IMR-90 (cell line): Measurements from ENCODE around the gene TECTB. TPM values are rescaled to one million over a fixed set of nuclear protein-coding genes. Genes with fewer than 3 reads are reported as not detected.

Experiments used
- ATAC-seq: fragments of 200-7000 bp; cut with Tn5 transposase; 2 replicates; pipeline ENCODE4 v1.9.1; 2020; ENCODE audit warnings: low read depth, mild to moderate bottlenecking, moderate library complexity
- BruUV-seq: library from RNA; stranded (reverse); fragments of 400-500 nt; replicated peaks from 2 replicates; lab custom pipeline; 2021; lab: Mats Ljungman, UMichigan
- CTCF ChIA-PET: fragments of 300-600 bp; formaldehyde crosslinking; extraction: SDS; loops from one replicate; lab custom pipeline; 2021; ENCODE audit warnings: antibody characterized with exemption; lab: Yijun Ruan, JAX
- POLR2A ChIA-PET: fragments of 300-600 bp; sonication (Branson Sonifier 250); formaldehyde crosslinking; loops from one replicate; lab custom pipeline; 2022; ENCODE audit warnings: antibody characterized with exemption; ENCODE audit not compliant: unreplicated experiment; lab: Charles Lee
- DNase-seq: peaks from one replicate; pipeline ENCODE4 v3.0.0; 2013
- H2AFZ ChIP-seq: replicated peaks from 2 replicates; pipeline ENCODE3; 2013; ENCODE audit warnings: low read length, mild to moderate bottlenecking; ENCODE audit not compliant: poor library complexity
- H2AK5ac ChIP-seq: 2 replicates; pipeline ENCODE4 v1.6.1; 2013; ENCODE audit warnings: low read depth, low read length, inconsistent platforms
- H2AK9ac ChIP-seq: replicated peaks from 2 replicates; pipeline ENCODE3; 2013; ENCODE audit warnings: mild to moderate bottlenecking, low read depth, low read length, moderate library complexity; ENCODE audit not compliant: poor library complexity
- H2BK120ac ChIP-seq: 2 replicates; pipeline ENCODE4 v1.6.1; 2013; ENCODE audit warnings: low read depth, low read length, inconsistent platforms
- H2BK15ac ChIP-seq: 3 replicates; pipeline ENCODE4 v1.6.1; 2013; ENCODE audit warnings: low read depth, low read length, inconsistent platforms
- H2BK20ac ChIP-seq: 2 replicates; pipeline ENCODE4 v1.6.1; 2013; ENCODE audit warnings: low read depth, mild to moderate bottlenecking, inconsistent platforms, low read length, moderate library complexity
- H2BK5ac ChIP-seq: 2 replicates; pipeline ENCODE4 v1.6.1; 2013; ENCODE audit warnings: mild to moderate bottlenecking, low read depth, low read length, inconsistent platforms; ENCODE audit not compliant: poor library complexity, severe bottlenecking
- H3K14ac ChIP-seq: replicated peaks from 2 replicates; pipeline ENCODE4 v1.6.1; 2013; ENCODE audit warnings: low read depth, low read length, inconsistent platforms
- H3K18ac ChIP-seq: 2 replicates; pipeline ENCODE4 v1.6.1; 2013; ENCODE audit warnings: low read depth, low read length, control low read depth
- H3K23ac ChIP-seq: 2 replicates; pipeline ENCODE4 v1.6.1; 2013; ENCODE audit warnings: low read depth, low read length, inconsistent platforms
- H3K27ac ChIP-seq: 2 replicates; pipeline ENCODE4 v1.5.1; 2013; ENCODE audit warnings: mild to moderate bottlenecking, control low read depth, low read length; ENCODE audit not compliant: insufficient read depth
- H3K27me3 ChIP-seq: 2 replicates; pipeline ENCODE4 v1.6.1; 2013; ENCODE audit warnings: low read length; ENCODE audit not compliant: control insufficient read depth, insufficient read depth
- H3K36me3 ChIP-seq: 2 replicates; pipeline ENCODE4 v1.6.1; 2013; ENCODE audit warnings: low read length, mixed read lengths; ENCODE audit not compliant: control insufficient read depth, insufficient read depth
- H3K4ac ChIP-seq: 2 replicates; pipeline ENCODE4 v1.6.1; 2013; ENCODE audit warnings: low read depth, low read length, inconsistent platforms
- H3K4me1 ChIP-seq: 2 replicates; pipeline ENCODE4 v1.6.1; 2013; ENCODE audit warnings: low read length, mixed read lengths; ENCODE audit not compliant: control insufficient read depth, insufficient read depth
- H3K4me2 ChIP-seq: 2 replicates; pipeline ENCODE4 v1.6.1; 2013; ENCODE audit warnings: low read depth, mild to moderate bottlenecking, control low read depth, low read length, moderate library complexity
- H3K4me3 ChIP-seq: 2 replicates; pipeline ENCODE4 v1.5.1; 2013; ENCODE audit warnings: low read depth, mild to moderate bottlenecking, control low read depth, low read length, moderate library complexity; ENCODE audit not compliant: insufficient read depth
- H3K56ac ChIP-seq: 2 replicates; pipeline ENCODE4 v1.6.1; 2013; ENCODE audit warnings: low read length, inconsistent platforms; ENCODE audit not compliant: insufficient read depth; ENCODE audit errors: extremely low read depth
- H3K79me1 ChIP-seq, 2 experiments: 2 replicates each; pipeline ENCODE4 v1.6.1; 2013; ENCODE audit warnings: low read length in 2 of 2, inconsistent platforms in 1 of 2, low read depth in 1 of 2
- H3K9ac ChIP-seq: 2 replicates; pipeline ENCODE4 v1.6.1; 2013; ENCODE audit warnings: low read depth, low read length, control low read depth
- H3K9me1 ChIP-seq: 2 replicates; pipeline ENCODE4 v1.6.1; 2013; ENCODE audit warnings: low read length, inconsistent platforms; ENCODE audit not compliant: insufficient read depth
- H3K9me3 ChIP-seq: 2 replicates; pipeline ENCODE4 v1.6.1; 2013; ENCODE audit warnings: low read length; ENCODE audit not compliant: control insufficient read depth, insufficient read depth
- H4K20me1 ChIP-seq: 2 replicates; pipeline ENCODE4 v1.6.1; 2013; ENCODE audit warnings: low read length, inconsistent platforms; ENCODE audit not compliant: insufficient read depth
- H4K5ac ChIP-seq: 2 replicates; pipeline ENCODE4 v1.6.1; 2013; ENCODE audit warnings: mild to moderate bottlenecking, low read depth, low read length, control low read depth
- H4K8ac ChIP-seq, 2 experiments: 2 replicates each; pipeline ENCODE4 v1.6.1; 2013; ENCODE audit warnings: low read depth in 2 of 2, low read length in 2 of 2, control low read depth in 1 of 2, inconsistent platforms in 1 of 2
- H4K91ac ChIP-seq: 2 replicates; pipeline ENCODE4 v1.6.1; 2013; ENCODE audit warnings: low read depth, low read length, inconsistent platforms; ENCODE audit not compliant: insufficient read depth
- CEBPB ChIP-seq: IDR thresholded peaks from 2 replicates; pipeline ENCODE4 v1.6.1; 2012; ENCODE audit warnings: low read depth, low read length, improper control_type of control experiment
- FOS ChIP-seq: fragments of 150-350 bp; IDR thresholded peaks from 2 replicates; pipeline ENCODE4 v1.6.1; 2016; ENCODE audit warnings: low read depth, low read length
- POLR2A ChIP-seq: IDR thresholded peaks from 2 replicates; pipeline ENCODE4 v1.6.1; 2012; ENCODE audit warnings: mild to moderate bottlenecking, low read depth, low read length
- RAD21 ChIP-seq: IDR thresholded peaks from 2 replicates; pipeline ENCODE4 v1.6.1; 2012; ENCODE audit warnings: low read length, improper control_type of control experiment
- WGBS, 2 experiments: methylation state at CpG; one replicate each; pipeline versions ENCODE4 v1.1.5 to v1.1.7; 2013; ENCODE audit warnings: missing lambda C conversion rate in 2 of 2; ENCODE audit not compliant: insufficient read length in 1 of 2; ENCODE audit errors: extremely low coverage in 2 of 2; 5-methylcytosine and 5-hydroxymethylcytosine counted together
- dilution Hi-C: fragments of 300-500 bp; cut with HindIII; formaldehyde crosslinking; loops from one replicate; pipeline ENCODE4 v1.14.3; 2018; ENCODE audit warnings: low sequenced_read_pairs; ENCODE audit not compliant: unreplicated experiment
- in situ Hi-C: fragments of 300-500 bp; cut with MboI; formaldehyde crosslinking; loops from 3 replicates; pipeline ENCODE4 v1.14.3; 2019; ENCODE audit warnings: low sequenced_read_pairs, inconsistent platforms, mixed read lengths
- intact Hi-C: fragments of 100-400 bp; cut with micrococcal nuclease; formaldehyde crosslinking; loops from 2 replicates; pipeline ENCODE4 v1.10.0; 2022
- polyA plus RNA-seq, 3 experiments: library from polyadenylated mRNA; depleted of rRNA; stranded (reverse); fragments of >200 nt; gene quantifications; 2 replicates each; pipeline ENCODE4 v1.2.3, GENCODE V29; 2012; ENCODE audit warnings: low replicate concordance in 1 of 3
- total RNA-seq: library from RNA; depleted of rRNA; stranded (reverse); fragments of >200 nt; gene quantifications from 2 replicates; pipeline ENCODE4 v1.2.3, GENCODE V29; 2012

The TECTB gene
- total and polyA plus RNA-seq, 2 of the 4 experiments (the other 2 are of a cell fraction) = not detected

DNA sequence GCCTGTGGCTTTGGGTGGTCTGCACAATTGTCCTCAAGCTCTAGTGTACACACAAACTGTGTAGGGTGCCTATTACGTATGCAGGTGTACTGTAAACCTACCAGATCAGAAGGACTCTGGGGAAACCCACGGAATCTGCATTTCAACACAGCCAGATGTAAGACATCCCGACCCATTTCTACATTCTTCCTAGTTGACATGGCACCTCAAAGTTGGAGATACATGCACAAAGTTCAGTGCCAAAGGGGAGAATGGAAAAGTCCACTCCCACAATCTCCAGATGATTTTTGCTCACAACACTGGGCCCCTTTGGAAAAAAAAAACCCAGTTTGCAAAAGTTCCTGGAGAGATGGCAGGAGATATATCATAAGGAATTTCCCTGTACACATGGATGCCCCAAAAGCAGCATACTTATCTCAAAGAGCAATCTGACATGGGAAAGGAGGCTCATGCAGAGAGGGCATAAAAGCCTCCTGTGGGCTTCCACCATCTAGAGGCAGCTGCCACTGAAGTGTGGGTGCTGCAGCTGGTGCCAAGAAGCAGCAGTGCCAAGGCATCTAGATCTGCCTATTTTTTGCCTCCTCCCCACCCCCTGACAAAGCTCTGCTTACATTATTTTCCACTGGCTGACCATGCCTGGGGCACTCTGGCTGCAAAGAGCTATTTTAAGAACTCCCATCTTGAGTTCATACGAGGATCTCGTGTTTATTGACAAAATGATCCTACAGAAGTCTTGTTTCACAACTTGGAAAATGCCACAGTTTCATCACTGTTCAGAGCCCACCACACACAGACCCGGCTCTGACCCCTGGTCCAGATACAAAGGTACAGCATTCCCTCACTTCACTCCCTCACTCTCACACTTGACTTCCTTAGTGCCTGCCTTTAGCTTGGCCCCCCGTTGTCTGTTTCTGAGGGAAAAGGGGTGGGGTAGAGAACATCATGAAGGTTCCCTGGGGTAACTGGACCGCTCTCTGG lies 12.9 kb downstream of the TECTB start:
- dilution Hi-C loops = no loop called here
- H3K4me2 ChIP-seq = peak overlapping the region; percentile 55
- ATAC-seq (peak; percentile 83), DNase-seq (peak; percentile 71)
- no peak overlapping the region; the same call in 1 of the 2 replicates for H4K5ac ChIP-seq
- H4K91ac ChIP-seq = no peak overlapping the region; the same call in 1 of the 2 replicates
- H4K20me1 ChIP-seq = no peaks in the 10 kb centered on the region
- H2BK20ac ChIP-seq = no peak overlapping the region
- no peak overlapping the region for H3K9ac ChIP-seq
- TF ChIP-seq CEBPB (peak; percentile 25; the same call in 1 of the 2 replicates), RAD21 (no peak), FOS (no peak), POLR2A (no peak)
- H3K36me3 ChIP-seq = no peaks in the 10 kb centered on the region
- no peak overlapping the region for H2AK5ac ChIP-seq
- no peak overlapping the region for H2BK5ac ChIP-seq
- no TSS peak for BruUV-seq
- no peak overlapping the region; a peak in 1 of 4 replicates for H4K8ac ChIP-seq
- no peaks in the 10 kb centered on the region for H3K79me1 ChIP-seq
- H3K4me1 ChIP-seq = peaks cover 10% of the 10 kb centered on the region
- no peak overlapping the region; the same call in 1 of the 2 replicates for H2BK120ac ChIP-seq
- WGBS, 2 experiments = 27% methylated on average over 3 of the region's 8 CpGs; no CpG with 5 or more reads in 1 of the 2 experiments
- no peak overlapping the region for H3K23ac ChIP-seq
- H2AFZ ChIP-seq = peak overlapping the region; percentile 39
- peak overlapping the region; percentile 2 for H3K18ac ChIP-seq
- ChIA-PET POLR2A (no interaction called here), CTCF (no interaction called here)
- H3K27ac ChIP-seq = peak overlapping the region; percentile 8; the same call in 1 of the 2 replicates
- H3K14ac ChIP-seq = no peak overlapping the region; the same call in 1 of the 2 replicates
- no peak overlapping the region for H3K4me3 ChIP-seq
- no peak overlapping the region for H3K4ac ChIP-seq
- no peak overlapping the region for H2AK9ac ChIP-seq
- H3K9me1 ChIP-seq = no peaks in the 10 kb centered on the region; the same call in 1 of the 2 replicates
- H3K9me3 ChIP-seq = no peaks in the 10 kb centered on the region
- no peaks in the 10 kb centered on the region for H3K27me3 ChIP-seq
- H3K56ac ChIP-seq = no peak overlapping the region
- in situ Hi-C loops = no loop called here
- H2BK15ac ChIP-seq = no peak overlapping the region; the same call in 2 of the 3 replicates
- intact Hi-C loops = no loop called here
